GM21515 (cell line): ENCODE data around the gene SMARCAD1.
"Not testable (repeated sequence)": the region's sequence is repeated elsewhere in the genome, so short reads cannot be mapped to it uniquely, and the experiment has no call there.

Experiments
- ATAC-seq: cut with Tn5 transposase; IDR thresholded peaks from one replicate; pipeline ENCODE4 v1.9.1; 2021; ENCODE audit not compliant: unreplicated experiment

SMARCAD1 gene

GRCh38 chr4:94285666-94286065 lies 78.0 kb downstream of the SMARCAD1 start:
- no peak for ATAC-seq

- ATAC-seq: no peak
Measured at GRCh38 chr4:94290245-94290644, 82.6 kb downstream of the SMARCAD1 start.

GRCh38 chr4:94293981-94294380 lies 86.3 kb downstream of the SMARCAD1 start:
- ATAC-seq: not testable (repeated sequence)

- not testable (repeated sequence) for ATAC-seq
Measured at GRCh38 chr4:94295473-94295872, 87.8 kb downstream of the SMARCAD1 start.

GRCh38 chr4:94298725-94299252 lies 91.1 kb downstream of the SMARCAD1 start:
- ATAC-seq: no peak

GRCh38 chr4:94302191-94302590 lies 94.5 kb downstream of the SMARCAD1 start:
- ATAC-seq: no peak

GRCh38 chr4:94304365-94304971 lies 96.8 kb downstream of the SMARCAD1 start:
- no peak for ATAC-seq

GRCh38 chr4:94305466-94306225 lies 98.0 kb downstream of the SMARCAD1 start:
- no peak for ATAC-seq

GRCh38 chr4:94306713-94307112 lies 99.0 kb downstream of the SMARCAD1 start:
- ATAC-seq: no peak

- ATAC-seq: no peak
Measured at GRCh38 chr4:94307231-94307871, 99.7 kb downstream of the SMARCAD1 start.

- ATAC-seq: not testable (repeated sequence)
Measured at GRCh38 chr4:94319927-94320326, 112.3 kb downstream of the SMARCAD1 start.

- no peak for ATAC-seq
Measured at GRCh38 chr4:94325835-94326234, 118.2 kb downstream of the SMARCAD1 start.

- ATAC-seq: no peak
Measured at GRCh38 chr4:94329933-94330332, 122.3 kb downstream of the SMARCAD1 start.

GRCh38 chr4:94332983-94333590 lies 125.4 kb downstream of the SMARCAD1 start:
- ATAC-seq: no peak

- no peak for ATAC-seq
Measured at GRCh38 chr4:94333866-94334265, 126.2 kb downstream of the SMARCAD1 start.

- ATAC-seq: no peak
Measured at GRCh38 chr4:94334476-94334875, 126.8 kb downstream of the SMARCAD1 start.

GRCh38 chr4:94334962-94335361 lies 127.3 kb downstream of the SMARCAD1 start:
- no peak for ATAC-seq

GRCh38 chr4:94336303-94336702 lies 128.6 kb downstream of the SMARCAD1 start:
- no peak for ATAC-seq

- ATAC-seq: not testable (repeated sequence)
Measured at GRCh38 chr4:94336791-94337190, 129.1 kb downstream of the SMARCAD1 start.

GRCh38 chr4:94338681-94339351 lies 131.2 kb downstream of the SMARCAD1 start:
- ATAC-seq: peak; percentile 80

- no peak for ATAC-seq
Measured at GRCh38 chr4:94339779-94340178, 132.1 kb downstream of the SMARCAD1 start.
